Mononuclear cell (primary cell): ENCODE results near the gene PTPRM. TPM values are rescaled to one million over a fixed set of nuclear protein-coding genes. Genes with fewer than 3 reads are reported as not detected.

ENCODE experiments used
- H3K27me3 ChIP-seq: 2 replicates; pipeline ENCODE4 v1.6.0; 2011; ENCODE audit warnings: low read length, control low read depth; ENCODE audit not compliant: insufficient read depth
- H3K4me1 ChIP-seq: 2 replicates; pipeline ENCODE4 v1.5.1; 2011; ENCODE audit warnings: mild to moderate bottlenecking, low read length, control low read depth; ENCODE audit not compliant: insufficient read depth
- H3K4me3 ChIP-seq: 2 replicates; pipeline ENCODE4 v1.5.1; 2011; ENCODE audit warnings: mild to moderate bottlenecking, low read length, moderate library complexity
- H3K9me3 ChIP-seq: 2 replicates; pipeline ENCODE4 v1.5.1; 2011; ENCODE audit warnings: low read depth, mild to moderate bottlenecking, control low read depth, low read length
- total RNA-seq: library from RNA; depleted of rRNA; stranded (reverse); fragments of >200 nt; gene quantifications from one replicate; pipeline ENCODE4 v1.2.3, GENCODE V29; 2012

PTPRM gene
- total RNA-seq, 1 donor = 8.0 TPM

DNA sequence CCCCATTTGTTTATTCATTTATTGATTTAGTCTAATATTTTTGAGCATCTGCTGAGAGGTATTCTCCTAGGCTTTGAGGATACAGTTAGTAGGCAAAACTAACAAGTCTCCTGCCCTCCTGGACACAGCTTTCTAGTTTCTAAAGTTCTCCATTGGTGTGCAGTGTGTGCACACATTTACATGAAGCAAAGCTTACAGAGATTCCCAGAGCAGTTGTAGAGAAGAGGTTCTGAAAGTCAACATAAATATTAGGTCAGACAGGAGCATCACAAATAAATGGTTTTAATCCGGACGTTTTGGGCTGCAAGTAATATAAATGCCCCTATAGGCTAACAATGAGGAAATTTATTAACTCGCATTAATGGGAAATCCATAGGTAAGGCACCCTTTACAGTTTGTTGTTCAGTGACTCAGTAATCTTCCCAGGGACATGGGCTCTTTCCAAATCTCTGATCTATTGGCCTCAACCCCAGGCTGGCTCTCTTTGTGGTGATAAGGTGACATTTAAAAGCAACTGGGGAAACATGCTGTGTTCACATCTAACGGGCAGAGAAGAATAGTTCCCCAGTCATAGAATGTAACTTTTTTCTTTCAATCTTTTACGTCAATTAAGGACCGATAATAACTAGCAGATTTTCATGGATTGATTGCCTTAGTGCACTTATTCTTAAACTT lies 407.2 kb downstream of the PTPRM start:
- H3K27me3 ChIP-seq = no peaks in the 10 kb centered on the region
- no peak overlapping the region for H3K4me3 ChIP-seq
- H3K4me1 ChIP-seq = no peaks in the 10 kb centered on the region
- H3K9me3 ChIP-seq = no peaks in the 10 kb centered on the region

GRCh38 chr18:7977897-7978296 lies 410.8 kb downstream of the PTPRM start:
- H3K4me3 ChIP-seq = no peak overlapping the region
- H3K27me3 ChIP-seq = no peaks in the 10 kb centered on the region
- H3K9me3 ChIP-seq = no peaks in the 10 kb centered on the region
- no peaks in the 10 kb centered on the region for H3K4me1 ChIP-seq

GRCh38 chr18:7978834-7979233 lies 411.7 kb downstream of the PTPRM start:
- H3K4me1 ChIP-seq = no peaks in the 10 kb centered on the region
- no peaks in the 10 kb centered on the region for H3K27me3 ChIP-seq
- H3K9me3 ChIP-seq = no peaks in the 10 kb centered on the region
- H3K4me3 ChIP-seq = no peak overlapping the region

GRCh38 chr18:7979714-7980113 lies 412.6 kb downstream of the PTPRM start:
- Histone ChIP-seq H3K4me1 (no peaks in the 10 kb centered on the region), H3K27me3 (no peaks in the 10 kb centered on the region), H3K9me3 (no peaks in the 10 kb centered on the region), H3K4me3 (no peak overlapping the region)

DNA sequence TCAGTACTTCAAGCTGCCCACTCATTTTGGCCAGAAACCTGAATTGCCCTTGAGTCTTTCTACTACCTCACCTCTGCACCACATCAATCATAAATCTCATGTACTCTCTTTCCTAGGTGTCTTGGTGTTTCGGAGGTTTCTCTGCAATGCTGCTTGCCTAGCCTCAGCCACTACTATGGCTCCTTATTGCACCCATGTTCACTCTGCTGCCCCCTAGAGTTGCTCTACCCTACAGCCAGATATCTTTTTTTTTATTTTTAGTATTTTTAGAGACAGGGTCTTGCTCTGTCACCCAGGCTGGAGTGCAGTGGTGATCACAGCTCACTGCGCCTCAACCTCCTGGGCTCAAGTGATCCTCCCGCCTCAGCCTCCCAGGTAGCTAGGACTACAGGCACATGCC lies 413.0 kb downstream of the PTPRM start:
- Histone ChIP-seq H3K4me3 (no peak overlapping the region), H3K9me3 (no peaks in the 10 kb centered on the region), H3K4me1 (no peaks in the 10 kb centered on the region), H3K27me3 (no peaks in the 10 kb centered on the region)

- no peaks in the 10 kb centered on the region for H3K27me3 ChIP-seq
- no peaks in the 10 kb centered on the region for H3K4me1 ChIP-seq
- no peak overlapping the region for H3K4me3 ChIP-seq
- H3K9me3 ChIP-seq = no peaks in the 10 kb centered on the region
Observed at GRCh38 chr18:7980656-7981055, 413.5 kb downstream of the PTPRM start.

- H3K4me1 ChIP-seq = no peaks in the 10 kb centered on the region
- no peaks in the 10 kb centered on the region for H3K27me3 ChIP-seq
- H3K9me3 ChIP-seq = no peaks in the 10 kb centered on the region
- H3K4me3 ChIP-seq = no peak overlapping the region
Observed at GRCh38 chr18:7982216-7982615, 415.1 kb downstream of the PTPRM start.

GRCh38 chr18:7987284-7987976 lies 420.3 kb downstream of the PTPRM start:
- Histone ChIP-seq H3K4me1 (no peaks in the 10 kb centered on the region), H3K9me3 (no peaks in the 10 kb centered on the region), H3K27me3 (no peaks in the 10 kb centered on the region), H3K4me3 (no peak overlapping the region)

DNA sequence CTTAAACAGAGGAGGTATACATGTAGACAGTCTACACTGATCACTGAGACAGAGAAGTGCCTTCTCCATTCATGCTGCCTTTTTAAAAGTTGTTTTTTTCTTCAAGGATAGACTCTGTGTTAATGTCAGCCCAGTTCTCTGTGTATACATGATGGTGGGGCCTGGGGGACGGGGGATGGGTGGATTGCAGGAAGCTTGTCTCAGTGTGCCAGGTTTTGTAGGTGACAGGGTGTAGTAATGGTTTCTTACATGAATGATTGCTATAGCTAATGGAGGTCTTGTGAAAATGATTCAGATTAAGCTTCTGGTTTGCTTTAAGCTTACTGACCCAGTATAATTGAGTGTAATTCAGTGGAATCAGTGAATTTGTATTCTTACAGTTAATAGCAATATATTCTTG lies 423.6 kb downstream of the PTPRM start:
- Histone ChIP-seq H3K4me1 (no peaks in the 10 kb centered on the region), H3K4me3 (no peak overlapping the region), H3K27me3 (no peaks in the 10 kb centered on the region), H3K9me3 (peaks cover 13% of the 10 kb centered on the region)

- H3K27me3 ChIP-seq = no peaks in the 10 kb centered on the region
- H3K4me3 ChIP-seq = no peak overlapping the region
- H3K4me1 ChIP-seq = no peaks in the 10 kb centered on the region
- no peaks in the 10 kb centered on the region for H3K9me3 ChIP-seq
Observed at GRCh38 chr18:8001711-8002301, 434.7 kb downstream of the PTPRM start.

DNA sequence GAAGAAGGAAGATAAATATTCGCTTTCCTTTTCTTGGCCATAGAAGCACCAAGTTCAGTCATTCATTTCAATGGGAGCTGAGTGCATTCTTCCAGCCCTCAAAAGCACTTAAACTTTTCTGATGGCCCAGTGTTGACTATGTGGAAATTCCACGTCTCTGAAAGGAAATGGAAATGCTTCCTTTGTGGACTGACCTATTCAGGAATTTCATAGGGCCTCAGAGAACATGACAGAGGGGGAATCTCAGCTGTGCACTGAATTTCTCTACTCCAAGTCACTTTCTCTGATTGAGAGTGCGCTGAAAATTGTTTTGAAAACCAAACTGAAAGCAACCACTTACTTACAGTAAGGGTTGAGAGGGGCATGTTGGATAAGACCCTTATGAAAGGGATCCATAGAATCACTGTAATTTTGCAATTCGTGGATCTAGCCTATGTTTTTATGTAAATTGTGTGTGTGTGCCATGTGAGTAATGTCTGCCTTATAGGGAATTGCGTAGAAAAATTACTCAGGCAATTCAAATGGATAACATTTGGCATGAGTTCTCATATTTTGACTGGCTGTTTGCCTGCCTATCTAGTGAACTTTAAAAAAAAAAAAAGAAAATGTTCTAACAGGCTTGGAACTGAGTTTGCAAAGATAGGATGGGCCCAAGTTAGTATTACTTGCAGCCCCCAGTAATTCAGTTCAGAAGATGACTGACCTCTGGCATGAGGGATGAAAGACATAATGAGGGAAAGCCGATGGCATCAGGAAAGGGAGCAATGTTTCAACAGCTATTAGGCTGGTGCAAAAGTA lies 437.0 kb downstream of the PTPRM start:
- Histone ChIP-seq H3K27me3 (no peaks in the 10 kb centered on the region), H3K9me3 (no peaks in the 10 kb centered on the region), H3K4me1 (no peaks in the 10 kb centered on the region), H3K4me3 (no peak overlapping the region)

DNA sequence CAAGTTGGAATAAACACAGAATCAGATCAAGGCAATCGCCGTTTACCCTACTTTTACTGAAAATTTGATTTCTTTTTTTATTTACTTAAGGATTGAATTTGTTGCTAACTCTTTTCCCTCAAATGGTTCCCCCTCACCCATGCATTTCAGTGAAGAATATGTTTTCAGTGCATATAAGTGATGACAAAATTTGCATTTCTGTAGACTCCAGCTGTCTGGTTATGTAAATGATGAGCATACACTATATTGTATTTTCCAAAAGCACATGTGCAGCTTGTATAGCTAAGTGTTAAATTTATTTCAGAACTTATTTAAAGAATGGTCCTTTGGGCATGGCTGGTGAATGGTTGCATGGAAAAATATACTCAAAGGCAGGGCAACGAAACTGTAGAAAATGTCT lies 437.7 kb downstream of the PTPRM start:
- Histone ChIP-seq H3K9me3 (no peaks in the 10 kb centered on the region), H3K27me3 (no peaks in the 10 kb centered on the region), H3K4me1 (no peaks in the 10 kb centered on the region), H3K4me3 (no peak overlapping the region)

DNA sequence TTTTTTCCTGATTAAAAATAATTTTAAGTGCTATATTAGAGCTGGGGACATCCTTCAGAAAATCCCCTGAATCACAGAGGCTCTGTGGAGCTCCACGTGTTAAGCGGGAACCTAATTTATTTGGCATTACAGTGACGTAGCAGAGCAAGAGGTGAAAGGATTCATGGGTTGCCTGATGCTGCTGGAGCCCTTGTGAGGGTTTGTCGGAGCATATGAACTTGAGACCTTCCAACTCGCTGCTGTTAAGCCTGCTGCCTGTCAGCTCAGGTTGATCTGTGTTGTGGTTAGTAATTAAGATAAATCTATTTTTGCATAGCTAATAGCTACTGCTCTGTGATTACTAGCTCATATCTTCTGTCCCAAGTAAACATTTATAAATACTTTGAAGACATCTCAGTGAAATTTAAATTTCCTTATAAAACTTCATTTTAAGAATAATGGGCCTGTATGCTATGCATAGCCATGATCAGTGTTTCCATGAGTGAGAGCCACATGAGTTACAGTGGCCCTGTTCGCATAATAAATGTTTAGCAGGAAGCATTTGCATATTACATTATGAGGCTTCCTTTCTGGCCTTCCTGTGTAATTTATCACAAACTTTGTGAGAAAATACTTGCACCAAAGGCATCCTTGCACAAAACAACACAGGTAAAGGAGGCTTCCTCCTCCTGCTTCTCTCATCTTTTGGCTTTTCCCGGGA lies 438.9 kb downstream of the PTPRM start:
- H3K4me3 ChIP-seq = no peak overlapping the region
- no peaks in the 10 kb centered on the region for H3K27me3 ChIP-seq
- H3K9me3 ChIP-seq = no peaks in the 10 kb centered on the region
- no peaks in the 10 kb centered on the region for H3K4me1 ChIP-seq

DNA sequence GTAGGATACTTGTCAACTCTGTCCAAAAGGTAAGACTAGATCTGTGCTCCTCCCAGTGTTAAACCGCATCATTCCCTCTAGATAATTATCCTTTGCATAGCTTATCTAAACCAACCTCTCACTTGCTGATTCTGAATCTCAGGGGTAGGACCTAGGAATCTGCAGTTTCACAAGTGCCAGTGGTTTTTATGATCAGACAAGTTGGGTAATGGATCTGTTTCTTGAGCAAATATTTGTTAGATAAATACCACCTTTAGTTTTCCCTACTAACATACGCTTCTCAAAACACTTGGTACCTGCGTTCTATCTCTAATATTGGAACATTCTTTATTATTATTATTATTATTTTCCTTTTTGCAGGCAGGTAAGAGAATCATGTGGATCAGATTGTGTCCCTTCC lies 439.9 kb downstream of the PTPRM start:
- Histone ChIP-seq H3K9me3 (no peaks in the 10 kb centered on the region), H3K4me1 (no peaks in the 10 kb centered on the region), H3K27me3 (no peaks in the 10 kb centered on the region), H3K4me3 (no peak overlapping the region)

DNA sequence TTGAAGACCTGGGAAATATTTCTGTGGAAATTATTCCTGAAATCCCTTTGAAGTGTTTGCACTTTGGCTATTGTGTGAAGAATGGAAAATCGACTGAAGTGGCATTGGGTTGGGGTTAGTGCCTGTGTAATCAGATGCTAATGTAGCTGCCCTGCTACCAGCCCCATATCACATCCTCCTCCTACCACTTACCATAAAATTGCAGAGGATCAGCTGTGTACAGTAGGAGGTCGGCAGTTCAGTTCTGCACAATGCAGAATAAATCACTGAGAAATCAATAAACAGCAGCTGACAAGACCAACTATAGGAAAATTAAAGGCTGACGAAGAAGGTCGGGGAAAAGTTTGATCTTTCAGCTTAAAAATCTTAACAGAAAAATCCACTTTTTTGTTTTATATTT lies 440.9 kb downstream of the PTPRM start:
- no peaks in the 10 kb centered on the region for H3K27me3 ChIP-seq
- no peak overlapping the region for H3K4me3 ChIP-seq
- no peaks in the 10 kb centered on the region for H3K9me3 ChIP-seq
- no peaks in the 10 kb centered on the region for H3K4me1 ChIP-seq
